NCI-H82 treated with DMSO at 0.1 percent for 48 hours (cell line): Measurements from ENCODE around the gene ZNF765.
"Not testable (repeated sequence)": the region's sequence is repeated elsewhere in the genome, so short reads cannot be mapped to it uniquely, and the experiment has no call there.

Source experiments
- DNase-seq: peaks from one replicate; lab custom pipeline; 2025; ENCODE audit not compliant: unreplicated experiment; lab: John Stamatoyannopoulos, UW

ZNF765 gene

GRCh38 chr19:53420520-53421315, 25.8 kb downstream of the ZNF765 start:
- DNase-seq: not testable (repeated sequence)

DNA sequence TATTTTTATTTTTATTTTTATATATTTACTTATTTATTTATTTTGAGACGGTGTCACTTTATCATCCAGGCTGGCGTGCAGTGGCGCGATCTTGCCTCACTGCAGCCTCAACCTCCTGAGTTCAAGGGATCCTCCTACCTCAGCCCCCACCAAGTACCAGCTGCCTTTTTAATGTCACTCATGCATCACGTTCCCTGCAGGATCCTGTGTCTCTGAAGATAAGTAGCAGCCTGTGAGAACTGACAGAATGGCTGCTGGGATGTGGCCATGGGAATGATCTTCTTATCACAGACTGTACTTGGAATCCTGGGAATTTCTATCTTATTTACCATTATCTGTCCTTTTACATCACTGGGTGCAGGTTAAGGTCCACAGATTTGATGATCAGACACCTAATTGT, 27.6 kb downstream of the ZNF765 start:
- DNase-seq: no peak

DNA sequence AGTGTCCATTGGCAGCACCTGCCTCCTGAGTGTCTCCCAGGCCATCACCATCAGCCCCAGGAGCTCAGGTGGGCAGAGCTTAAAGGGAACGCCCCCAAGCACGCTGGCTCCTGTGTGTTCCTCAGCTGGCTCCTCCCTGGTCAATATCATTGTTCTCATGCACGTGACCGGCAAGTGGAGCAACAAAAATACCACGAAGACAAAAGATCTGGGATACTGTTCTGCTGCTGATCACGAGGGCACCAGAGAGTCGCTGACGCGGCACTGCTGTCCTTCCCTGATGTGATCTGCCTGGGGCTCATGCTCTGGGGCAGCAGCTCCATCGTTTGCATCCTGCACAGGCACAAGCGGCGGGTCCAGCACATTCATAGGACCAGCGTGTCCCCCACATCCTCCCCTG, 28.1 kb downstream of the ZNF765 start:
- not testable (repeated sequence) for DNase-seq

GRCh38 chr19:53423680-53424079, 28.7 kb downstream of the ZNF765 start:
- not testable (repeated sequence) for DNase-seq

DNA sequence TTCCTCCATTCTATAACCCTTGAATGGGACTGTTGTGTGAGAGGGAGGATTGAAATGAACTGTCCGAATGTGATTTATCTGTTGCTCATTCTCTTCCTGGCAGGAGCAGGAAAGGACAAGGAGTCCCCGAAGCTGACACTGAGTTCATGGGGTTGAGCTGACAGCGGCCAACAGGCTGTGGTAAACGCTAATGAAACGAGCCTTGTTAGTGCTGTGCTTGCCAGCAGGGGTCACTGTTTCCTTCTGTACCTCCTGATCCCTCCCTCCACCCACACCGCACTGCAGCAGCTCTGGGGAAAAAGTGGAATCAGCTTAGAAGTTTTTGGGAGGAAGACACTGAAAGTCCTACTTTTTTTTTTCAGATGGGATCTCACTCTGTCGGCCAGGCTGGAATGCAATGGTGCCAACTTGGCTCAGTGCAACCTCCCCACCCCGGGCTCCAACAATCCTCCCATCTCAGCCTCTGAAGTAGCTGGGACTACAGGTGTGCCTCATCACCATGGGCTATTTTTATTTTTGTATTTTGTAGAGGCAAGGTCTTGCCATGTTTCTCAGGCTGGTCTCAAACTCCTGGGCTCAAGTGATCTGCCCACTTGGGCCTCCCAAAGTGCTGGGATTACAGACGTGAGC, 30.1 kb downstream of the ZNF765 start:
- peak; percentile 27 for DNase-seq

DNA sequence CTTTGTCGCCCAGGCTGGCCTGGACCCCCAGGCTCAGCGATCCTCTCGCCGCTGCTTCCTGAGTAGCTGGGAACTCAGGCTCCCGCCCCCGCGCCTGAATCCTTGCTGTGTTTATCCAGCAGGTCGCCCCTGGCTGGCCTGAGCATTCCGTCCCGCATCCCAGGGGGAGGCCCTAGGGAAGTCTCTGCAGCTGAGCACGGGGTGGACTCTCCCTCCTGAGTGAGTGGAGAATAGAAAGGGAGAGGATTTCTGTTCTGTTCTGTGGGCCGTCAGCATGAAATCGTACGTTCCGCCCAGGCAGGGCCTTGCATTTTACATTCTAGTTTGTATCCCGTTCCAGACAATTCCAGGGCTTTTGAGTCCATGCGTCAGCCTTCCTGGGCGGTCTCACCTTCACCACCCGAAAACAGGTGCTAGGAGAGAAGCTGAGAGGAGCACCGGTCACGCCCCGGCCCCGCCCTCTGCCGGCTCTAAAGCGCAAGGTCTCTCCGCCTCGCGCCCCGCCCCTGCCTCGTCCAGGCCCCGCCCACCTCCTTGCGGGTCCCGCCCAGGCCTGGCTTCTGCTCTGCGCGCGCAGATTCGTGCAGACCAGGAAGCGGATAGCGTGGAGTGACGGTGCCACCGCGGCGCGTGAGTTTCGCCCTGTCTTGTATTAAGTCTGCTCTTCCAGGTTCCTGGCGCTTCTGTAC, 36.6 kb downstream of the ZNF765 start, which contains the start of gene ZNF761:
Gene ZNF761, plus strand, starts transcription at position 586 of the 689 bp plus-strand sequence. CDS start 15,285 bp downstream, outside the sequence.
- DNase-seq: peak; percentile 65

GRCh38 chr19:53432088-53432661, 37.2 kb downstream of the ZNF765 start:
- no peak for DNase-seq

DNA sequence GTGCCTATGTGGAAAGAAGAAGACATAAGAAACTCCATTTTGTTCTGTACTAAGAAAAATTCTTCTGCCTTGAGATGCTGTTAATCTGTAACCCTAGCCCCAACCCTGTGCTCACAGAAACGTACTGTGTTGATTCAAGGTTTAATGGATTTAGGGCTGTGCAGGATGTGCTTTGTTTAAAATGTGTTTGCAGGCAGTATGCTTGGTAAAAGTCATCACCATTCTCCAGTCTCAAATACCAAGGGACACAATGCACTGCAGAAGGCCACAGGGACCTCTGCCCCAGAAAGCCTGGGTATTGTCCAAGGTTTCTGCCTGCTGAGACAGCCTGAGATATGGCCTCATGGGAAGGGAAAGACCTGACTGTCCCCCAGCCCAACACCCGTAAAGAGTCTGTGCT, 48.9 kb downstream of the ZNF765 start:
- DNase-seq: not testable (repeated sequence)

- DNase-seq: not testable (repeated sequence)
Observed at GRCh38 chr19:53447196-53447595, 52.2 kb downstream of the ZNF765 start.

- DNase-seq: no peak
Observed at GRCh38 chr19:53455828-53456227, 60.9 kb downstream of the ZNF765 start.

- not testable (repeated sequence) for DNase-seq
Observed at GRCh38 chr19:53460131-53460721, 65.3 kb downstream of the ZNF765 start.

DNA sequence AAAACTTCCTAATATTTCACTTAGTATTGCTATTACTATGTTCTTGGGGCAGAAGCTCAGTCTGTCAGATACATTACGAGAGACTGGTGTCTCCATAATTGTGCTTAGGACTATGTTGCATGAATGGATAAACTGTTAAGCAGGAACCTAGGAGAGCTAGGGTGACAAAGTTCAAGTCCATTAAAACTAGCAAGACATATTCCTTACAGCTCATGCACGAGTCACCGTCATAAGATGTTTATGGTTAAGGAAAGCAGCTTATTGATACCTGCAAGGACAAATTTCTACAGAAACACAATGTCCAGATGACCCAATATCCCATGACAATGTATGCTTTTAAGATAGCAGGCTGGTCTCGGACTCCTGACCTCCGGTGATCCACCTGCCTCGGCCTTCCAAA, 66.9 kb downstream of the ZNF765 start:
- DNase-seq: no peak

DNA sequence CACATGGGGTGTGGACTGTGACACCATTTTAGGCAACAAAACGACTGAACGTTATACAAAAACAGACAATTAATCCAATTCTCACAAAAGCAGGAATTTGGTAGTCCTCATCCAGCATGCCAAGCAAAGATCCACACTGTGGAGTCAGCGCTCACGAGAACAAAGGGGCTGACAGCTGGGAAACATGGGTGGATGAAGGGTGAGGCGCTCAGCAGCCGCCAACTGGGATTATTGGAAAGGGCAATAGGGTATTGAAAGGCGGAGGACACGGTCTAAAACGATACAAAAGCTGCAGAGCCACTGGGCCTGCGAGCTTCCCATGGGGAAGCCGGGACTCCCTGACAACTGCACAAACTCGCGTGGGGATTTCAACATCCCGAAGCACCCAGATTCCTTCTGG, 67.9 kb downstream of the ZNF765 start:
- DNase-seq: no peak

DNA sequence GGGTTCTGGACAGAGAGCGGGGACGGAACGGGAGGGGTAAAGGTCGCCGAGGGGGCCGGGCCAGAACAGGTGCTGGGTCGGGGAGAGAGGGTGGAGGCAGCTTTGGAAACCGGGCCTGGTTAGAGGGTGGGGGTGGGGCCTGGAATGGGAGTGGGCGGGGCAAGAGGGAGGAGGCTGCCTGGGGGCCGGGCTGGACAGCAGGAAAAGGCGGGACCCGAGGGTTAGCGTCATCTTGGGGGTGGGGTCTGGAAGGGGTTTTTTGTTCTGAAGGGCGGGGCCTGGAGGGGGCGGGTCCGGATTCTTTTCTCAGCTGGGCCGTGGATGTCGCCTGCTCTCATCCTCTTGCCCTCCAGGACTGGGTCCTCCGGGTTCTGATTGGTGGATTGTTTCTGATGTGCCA, 68.3 kb downstream of the ZNF765 start:
- DNase-seq: no peak

DNA sequence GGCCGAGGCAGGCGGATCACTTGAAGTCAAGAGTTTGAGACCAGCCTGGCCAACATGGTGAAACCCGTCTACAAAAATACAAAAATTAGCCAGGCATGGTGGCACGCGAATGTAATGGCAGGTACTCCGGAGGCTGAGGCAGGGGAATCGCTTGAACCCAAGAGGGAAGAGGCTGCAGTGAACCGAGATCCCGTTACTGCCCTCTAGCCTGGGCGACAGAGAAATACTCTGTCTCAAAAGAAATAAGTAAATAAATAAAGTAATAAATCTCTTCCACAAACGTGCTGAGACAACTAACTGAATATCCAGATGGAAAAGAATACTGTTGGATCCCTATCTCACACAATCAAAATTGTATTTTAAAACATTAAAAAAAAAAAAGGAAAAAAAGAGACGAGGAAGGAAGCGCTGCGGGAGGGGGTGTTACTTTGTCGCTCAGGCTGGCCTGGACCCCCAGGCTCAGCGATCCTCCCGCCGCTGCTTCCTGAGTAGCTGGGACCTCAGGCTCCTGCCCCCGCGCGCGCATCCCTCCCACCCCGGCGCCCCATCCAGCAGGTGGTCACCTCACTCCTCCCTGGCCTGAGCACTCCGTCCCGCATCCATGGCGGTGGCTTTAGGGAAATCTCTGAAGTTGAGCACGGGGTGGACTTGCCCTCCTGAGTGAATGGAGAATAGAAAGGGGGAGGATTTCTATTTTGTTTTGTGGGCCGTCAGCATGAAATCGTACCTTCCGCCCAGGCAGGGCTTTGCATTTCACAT, 72.0 kb downstream of the ZNF765 start:
- no peak for DNase-seq

DNA sequence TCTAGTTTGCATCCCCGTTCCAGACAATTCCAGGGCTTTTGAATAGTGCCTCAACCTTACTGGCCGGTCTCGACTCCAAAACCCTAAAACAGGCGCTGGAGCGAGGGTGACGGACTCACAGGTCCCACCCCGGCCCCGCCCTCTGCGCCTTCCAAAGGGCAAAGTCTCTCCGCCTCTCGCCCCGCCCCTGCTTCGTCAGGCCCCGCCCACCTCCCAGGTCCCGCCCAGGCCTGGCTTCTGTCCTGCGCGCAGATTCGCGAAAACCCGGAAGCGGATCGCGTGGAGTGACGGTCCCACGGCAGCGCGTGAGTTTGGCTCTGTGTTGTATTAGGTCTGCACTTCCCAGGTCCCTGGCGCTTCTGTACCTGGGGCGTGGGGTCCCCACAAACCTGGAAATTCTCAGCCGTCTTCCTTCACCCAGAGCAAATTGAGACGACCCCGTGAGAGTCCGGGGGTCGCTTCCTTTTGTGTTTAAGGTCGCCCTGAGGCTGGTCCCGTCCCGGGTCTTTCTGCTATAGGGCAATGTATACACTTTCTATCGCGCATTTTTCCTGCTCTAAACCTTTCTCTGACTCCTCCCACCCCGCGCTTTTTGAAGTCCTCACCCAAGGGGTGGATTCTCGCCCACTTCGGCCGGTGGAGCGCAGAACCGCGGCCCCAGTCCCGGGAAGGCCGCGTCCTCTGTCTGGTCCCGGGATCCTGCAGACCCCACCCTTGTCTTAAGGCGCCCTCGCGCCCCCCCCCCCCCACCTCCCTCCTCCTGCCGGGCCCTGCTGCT, 72.7 kb downstream of the ZNF765 start, which contains the start of gene ZNF813:
Gene ZNF813, plus strand, starts transcription at position 249 of the 778 bp plus-strand sequence. CDS start 16,090 bp downstream, outside the sequence.
- DNase-seq: peak; percentile 50

DNA sequence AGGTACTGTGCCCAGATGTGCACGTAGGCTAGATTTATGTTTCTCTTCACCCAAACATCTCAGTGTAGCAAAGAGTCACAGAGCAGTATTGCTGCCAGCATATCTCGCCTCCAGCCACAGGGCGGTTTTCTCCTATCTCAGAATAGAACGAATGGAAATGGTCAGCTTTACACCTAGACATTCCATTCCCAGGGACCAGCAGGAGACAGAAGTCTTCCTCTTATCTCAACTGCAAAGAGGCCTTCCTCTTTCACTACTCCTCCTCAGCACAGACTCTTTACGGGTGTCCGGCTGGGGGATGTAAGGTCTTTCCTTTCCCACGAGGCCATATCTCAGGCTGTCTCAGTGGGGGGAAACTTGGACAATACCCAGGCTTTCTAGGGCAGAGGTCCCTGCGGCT, 73.7 kb downstream of the ZNF765 start:
- not testable (repeated sequence) for DNase-seq

DNA sequence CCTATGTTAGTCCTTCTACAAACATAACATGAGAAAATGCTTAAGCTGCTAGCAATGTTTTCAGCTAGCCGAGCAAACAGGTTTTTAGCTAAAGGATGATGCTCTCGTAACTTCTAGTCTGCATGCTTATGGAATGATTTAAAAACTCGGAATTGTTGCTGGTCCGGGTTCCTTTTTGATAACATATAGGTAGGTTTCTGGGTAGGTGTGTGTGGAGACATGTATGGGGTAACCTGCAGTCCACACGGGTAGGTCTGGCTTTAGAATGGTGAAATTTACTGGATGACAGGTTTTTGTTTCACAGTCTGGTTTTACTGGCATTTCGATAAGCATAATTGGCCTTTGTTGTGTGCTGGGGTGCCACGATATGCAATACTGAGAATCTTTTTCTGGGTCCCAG, 77.0 kb downstream of the ZNF765 start:
- DNase-seq: no peak

DNA sequence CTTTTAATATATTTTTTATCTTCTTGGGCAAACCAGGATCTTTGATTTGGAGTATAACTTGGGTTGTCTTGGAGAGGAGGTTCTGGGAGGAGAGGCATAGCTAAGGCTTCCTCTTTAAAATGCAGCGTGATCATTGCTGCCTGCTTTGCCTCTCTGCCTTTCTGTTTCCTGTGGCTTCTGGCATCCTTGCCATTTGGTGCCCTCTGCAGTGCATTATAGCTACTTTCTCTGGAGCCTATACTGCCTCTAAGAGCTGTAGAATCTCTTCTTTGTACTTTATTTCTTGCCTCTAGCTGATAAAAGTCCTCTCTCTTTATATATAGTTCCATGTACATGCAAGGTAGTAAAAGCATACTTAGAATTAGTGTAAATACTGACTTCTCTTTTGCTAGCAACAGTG, 79.9 kb downstream of the ZNF765 start:
- DNase-seq: not testable (repeated sequence)
